ENCODE measurements around the gene TIMP2.

The TIMP2 gene

GRCh38 chr17:78832541-78832810 is 92.7 kb downstream of the TIMP2 start:
- no peak for TF ChIP-seq CTCF (IDR thresholded peaks at IDR 0.05)

GRCh38 chr17:78831688-78832540 is 93.3 kb downstream of the TIMP2 start:
- no peak for TF ChIP-seq CTCF (IDR thresholded peaks at IDR 0.05)

GRCh38 chr17:78829477-78829876 is 95.7 kb downstream of the TIMP2 start:
- TF ChIP-seq CTCF (IDR thresholded peaks at IDR 0.05) = no peak

- TF ChIP-seq CTCF (IDR thresholded peaks at IDR 0.05) = no peak
These were observed 96.6 kb downstream of the TIMP2 start for GRCh38 chr17:78828470-78829185.

- TF ChIP-seq CTCF (IDR thresholded peaks at IDR 0.05) = no peak
These were observed 98.2 kb downstream of the TIMP2 start for GRCh38 chr17:78826836-78827509.

GRCh38 chr17:78826421-78826820 is 98.8 kb downstream of the TIMP2 start:
- TF ChIP-seq CTCF (IDR thresholded peaks at IDR 0.05) = no peak

- TF ChIP-seq CTCF (IDR thresholded peaks at IDR 0.05) = no peak
These were observed 99.5 kb downstream of the TIMP2 start for GRCh38 chr17:78825696-78826095.
